Measurements from ENCODE around the gene LBHD2. TPM values are rescaled to one million over a fixed set of nuclear protein-coding genes. Genes with fewer than 3 reads are reported as not detected.

Gene LBHD2
- total and polyA plus RNA-seq, 2 experiments from 2014 or later: not detected

- peak overlapping the region; percentile 58 for H3K4me3 ChIP-seq
- 0 out of 2 replicates have a peak, but pooled peaks cover 4% of the 10 kb centered on the region for H3F3A ChIP-seq (replicated peaks; ENCODE audit: low read depth)
- H3K36me3 ChIP-seq (ENCODE audit: insufficient read depth): no peaks in the 10 kb centered on the region
- H3K36me3 Mint-ChIP-seq (ENCODE audit: low read depth): no peaks in the 10 kb centered on the region
- peaks cover 12% of the 10 kb centered on the region; the same call in 1 of the 2 replicates for H3K27me3 ChIP-seq (ENCODE audit: insufficient read depth)
- no peak for DNase-seq (ENCODE audit: low spot score)
- H3K9me3 Mint-ChIP-seq: no peaks in the 10 kb centered on the region
- no peak for TF ChIP-seq JUNB (IDR thresholded peaks at IDR 0.05; ENCODE audit: unreplicated experiment)
- TF ChIP-seq POLR2AphosphoS5 (IDR thresholded peaks at IDR 0.05; ENCODE audit: low read depth): no peak
- TF ChIP-seq ZNF114 (CRISPR knock-in tag; IDR thresholded peaks at IDR 0.05): no peak
- no peak for TF ChIP-seq STAT1 (IDR thresholded peaks at IDR 0.05; ENCODE audit: unreplicated experiment)
- no peak for TF ChIP-seq CTCF (conservative IDR thresholded peaks at IDR 0.05; ENCODE audit: low read depth in 2 of 2)
- TF ChIP-seq EZH2phosphoT487 (IDR thresholded peaks at IDR 0.05; ENCODE audit: unreplicated experiment): no peak
- no peak for TF ChIP-seq ZNF331 (CRISPR knock-in tag; IDR thresholded peaks at IDR 0.05; ENCODE audit: low read depth)
- no peak for TF ChIP-seq REST (IDR thresholded peaks at IDR 0.05; ENCODE audit: unreplicated experiment)
- TF ChIP-seq EZH2 (IDR thresholded peaks at IDR 0.05; ENCODE audit: low read depth, unreplicated experiment): no peak
- no peak for TF ChIP-seq ZNF462 (CRISPR knock-in tag; IDR thresholded peaks at IDR 0.05)
- no peak for TF ChIP-seq ETS1 (IDR thresholded peaks at IDR 0.05)
- TF ChIP-seq NANOG (IDR thresholded peaks at IDR 0.05; ENCODE audit: borderline replicate concordance): no peak
- no peak for TF ChIP-seq CREB1 (CRISPR knock-in tag; IDR thresholded peaks at IDR 0.05; ENCODE audit: low read depth)
- H3K27ac ChIP-seq (ENCODE audit: low read depth): no peak overlapping the region
- H3K27me3 Mint-ChIP-seq (ENCODE audit: insufficient read depth, low read depth, poor library complexity): peaks cover 15% of the 10 kb centered on the region
- H3K79me2 ChIP-seq (replicated peaks; ENCODE audit: insufficient read depth): no peaks in the 10 kb centered on the region
- no peaks in the 10 kb centered on the region for H4K20me1 ChIP-seq (replicated peaks; ENCODE audit: insufficient read depth)
- H3K4me2 ChIP-seq: peak overlapping the region; percentile 83
- H3K9me2 ChIP-seq (ENCODE audit: insufficient read depth): no peaks in the 10 kb centered on the region
- no peak overlapping the region for H2AFZ ChIP-seq
- peaks cover 6% of the 10 kb centered on the region for H3K4me1 ChIP-seq (ENCODE audit: insufficient read depth)
- peaks cover 12% of the 10 kb centered on the region for H3K4me1 Mint-ChIP-seq
- ATAC-seq: no peak
- peak overlapping the region; percentile 37; the same call in 2 of the 3 replicates for H3K4me3 Mint-ChIP-seq
- H3K27ac Mint-ChIP-seq: no peak overlapping the region
These were observed 7.8 kb downstream of the LBHD2 start for GRCh38 chr14:103091883-103092222.

Measured in GM23338 (cell line).